ENCODE measurements around the gene MGAT4A. TPM values are rescaled to one million over a fixed set of nuclear protein-coding genes. Genes with fewer than 3 reads are reported as not detected.

The MGAT4A gene
- total RNA-seq, 1 experiment from 2014 or later: 23.0 TPM

- Mint-ChIP-seq H3K36me3 (ENCODE audit: insufficient read depth, unreplicated experiment) (no peaks in the 10 kb centered on the region), H3K27ac (ENCODE audit: unreplicated experiment) (no peak overlapping the region), H3K4me3 (ENCODE audit: low read depth, unreplicated experiment) (no peak overlapping the region), H3K9me3 (ENCODE audit: low read depth, unreplicated experiment) (no peaks in the 10 kb centered on the region), H3K4me1 (ENCODE audit: low read depth, unreplicated experiment) (no peaks in the 10 kb centered on the region), H3K27me3 (ENCODE audit: unreplicated experiment) (no peaks in the 10 kb centered on the region)
- no peak for DNase-seq
- intact Hi-C loops (cut with micrococcal nuclease; ENCODE audit: unreplicated experiment): no loop called here
- CTCF ChIA-PET: no interaction called here
- TF ChIP-seq CTCF (IDR thresholded peaks at IDR 0.05; ENCODE audit: unreplicated experiment): no peak
- BruUV-seq (replicated peaks): no TSS peak
These were observed 19.8 kb upstream of the MGAT4A start for GRCh38 chr2:98750593-98751282.

GRCh38 chr2:98749066-98749450 is 18.1 kb upstream of the MGAT4A start:
- no TSS peak for BruUV-seq (replicated peaks)

GRCh38 chr2:98748292-98749065 is 17.5 kb upstream of the MGAT4A start:
- H3K36me3 Mint-ChIP-seq (ENCODE audit: insufficient read depth, unreplicated experiment): no peaks in the 10 kb centered on the region
- DNase-seq: no peak
- H3K4me1 Mint-ChIP-seq (ENCODE audit: low read depth, unreplicated experiment): no peaks in the 10 kb centered on the region
- intact Hi-C loops (cut with micrococcal nuclease; ENCODE audit: unreplicated experiment): no loop called here
- BruUV-seq (replicated peaks): no TSS peak
- no peaks in the 10 kb centered on the region for H3K9me3 Mint-ChIP-seq (ENCODE audit: low read depth, unreplicated experiment)
- H3K27me3 Mint-ChIP-seq (ENCODE audit: unreplicated experiment): no peaks in the 10 kb centered on the region
- CTCF ChIA-PET: interaction anchor here (0.6 kb wide), 1 partner anchor 13 kb away, joined by 3 read pairs; no protein-coding TSS in a partner anchor
- H3K27ac Mint-ChIP-seq (ENCODE audit: unreplicated experiment): no peak overlapping the region
- no peak for TF ChIP-seq CTCF (IDR thresholded peaks at IDR 0.05; ENCODE audit: unreplicated experiment)
- no peak overlapping the region for H3K4me3 Mint-ChIP-seq (ENCODE audit: low read depth, unreplicated experiment)

More at GRCh38 chr2:98749066-98749450, 18.1 kb upstream of the MGAT4A start:
- Mint-ChIP-seq H3K36me3 (ENCODE audit: insufficient read depth, unreplicated experiment) (no peaks in the 10 kb centered on the region), H3K27ac (ENCODE audit: unreplicated experiment) (no peak overlapping the region), H3K4me1 (ENCODE audit: low read depth, unreplicated experiment) (no peaks in the 10 kb centered on the region), H3K9me3 (ENCODE audit: low read depth, unreplicated experiment) (no peaks in the 10 kb centered on the region), H3K4me3 (ENCODE audit: low read depth, unreplicated experiment) (no peak overlapping the region), H3K27me3 (ENCODE audit: unreplicated experiment) (no peaks in the 10 kb centered on the region)
- no peak for TF ChIP-seq CTCF (IDR thresholded peaks at IDR 0.05; ENCODE audit: unreplicated experiment)
- no peak for DNase-seq
- CTCF ChIA-PET: interaction anchor here (0.6 kb wide), 1 partner anchor 13 kb away, joined by 3 read pairs; no protein-coding TSS in a partner anchor
- intact Hi-C loops (cut with micrococcal nuclease; ENCODE audit: unreplicated experiment): no loop called here

GRCh38 chr2:98747888-98748287 is 17.0 kb upstream of the MGAT4A start:
- H3K27me3 Mint-ChIP-seq (ENCODE audit: unreplicated experiment): no peaks in the 10 kb centered on the region
- no peaks in the 10 kb centered on the region for H3K4me1 Mint-ChIP-seq (ENCODE audit: low read depth, unreplicated experiment)
- no peak overlapping the region for H3K4me3 Mint-ChIP-seq (ENCODE audit: low read depth, unreplicated experiment)
- H3K27ac Mint-ChIP-seq (ENCODE audit: unreplicated experiment): no peak overlapping the region
- DNase-seq: no peak
- TF ChIP-seq CTCF (IDR thresholded peaks at IDR 0.05; ENCODE audit: unreplicated experiment): no peak
- intact Hi-C loops (cut with micrococcal nuclease; ENCODE audit: unreplicated experiment): no loop called here
- no TSS peak for BruUV-seq (replicated peaks)
- H3K9me3 Mint-ChIP-seq (ENCODE audit: low read depth, unreplicated experiment): no peaks in the 10 kb centered on the region
- CTCF ChIA-PET: no interaction called here
- no peaks in the 10 kb centered on the region for H3K36me3 Mint-ChIP-seq (ENCODE audit: insufficient read depth, unreplicated experiment)

Data from Calu3 (cell line).